AG09319 (cell line): ENCODE results near the gene LANCL2.

ENCODE experiments used
- DNase-seq: peaks from one replicate; pipeline ENCODE4 v3.0.0-alpha.2; 2010; ENCODE audit warnings: low read depth; ENCODE audit errors: extremely low read depth
- CTCF ChIP-seq: IDR thresholded peaks from 2 replicates; pipeline ENCODE4 v1.5.1; 2011; ENCODE audit warnings: low read depth, mild to moderate bottlenecking, inconsistent platforms, low read length, moderate library complexity

The LANCL2 gene

GRCh38 chr7:55473932-55474331 lies 108.8 kb downstream of the LANCL2 start:
- no peak for TF ChIP-seq CTCF
- no peak for DNase-seq

- DNase-seq: no peak
- no peak for TF ChIP-seq CTCF
Observed at GRCh38 chr7:55474944-55475854, 110.1 kb downstream of the LANCL2 start.

GRCh38 chr7:55475855-55476803 lies 111.0 kb downstream of the LANCL2 start:
- no peak for TF ChIP-seq CTCF
- peak; percentile 11 for DNase-seq

GRCh38 chr7:55476852-55477780 lies 112.0 kb downstream of the LANCL2 start:
- no peak for TF ChIP-seq CTCF
- no peak for DNase-seq

- peak; percentile 56 for DNase-seq
Observed at GRCh38 chr7:55477781-55478374, 112.7 kb downstream of the LANCL2 start.

More at GRCh38 chr7:55477781-55478374, 112.7 kb downstream of the LANCL2 start:
- no peak for TF ChIP-seq CTCF
